Activated CD8-positive, alpha-beta memory T cell treated with anti-CD3 and anti-CD28 coated beads, Interleukin-2, amount 50 U/mL, for 48 hours (primary cell): ENCODE data around the gene PYROXD2.

Experiments used
- DNase-seq: peaks from one replicate; pipeline ENCODE4 v3.0.0-alpha.2; 2020

Gene PYROXD2

DNA sequence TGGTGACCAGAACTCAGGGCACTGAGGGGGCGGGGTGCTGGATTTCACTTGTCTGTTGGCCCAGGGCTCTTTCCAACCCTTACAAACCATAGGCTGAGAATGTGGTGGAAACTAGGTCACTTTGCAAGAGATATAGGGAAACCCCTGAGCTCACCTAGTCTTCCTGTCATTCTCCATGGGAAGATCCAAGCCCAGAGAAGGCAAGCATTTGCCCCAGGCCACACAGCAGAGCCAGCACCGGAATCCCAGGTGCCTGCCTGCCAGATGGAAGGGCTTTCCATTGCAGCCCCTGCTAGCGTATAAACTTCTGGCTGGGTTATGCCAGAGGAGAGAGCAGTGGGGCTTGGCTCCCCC is 427 bp downstream of the PYROXD2 start:
- no peak for DNase-seq

DNA sequence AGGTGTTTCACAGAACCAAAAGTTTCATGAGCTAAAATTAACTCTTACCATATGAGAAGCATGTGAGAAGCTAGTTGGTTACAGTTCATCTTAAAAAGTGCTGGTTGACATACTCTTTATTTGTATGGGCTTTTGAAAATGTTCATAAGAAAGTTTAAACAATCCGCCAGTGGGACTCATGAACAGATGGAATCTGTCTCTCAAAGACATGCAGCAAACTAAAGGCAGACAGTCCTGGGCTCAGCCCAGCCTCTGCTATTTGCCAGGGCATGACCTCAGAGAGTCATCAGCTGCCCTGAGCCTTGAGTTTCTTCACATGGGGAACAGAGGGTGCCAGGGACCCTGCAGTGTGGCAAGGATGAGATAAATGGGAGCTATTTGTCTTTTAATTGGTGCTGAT is 3.2 kb downstream of the PYROXD2 start:
- DNase-seq: no peak

DNA sequence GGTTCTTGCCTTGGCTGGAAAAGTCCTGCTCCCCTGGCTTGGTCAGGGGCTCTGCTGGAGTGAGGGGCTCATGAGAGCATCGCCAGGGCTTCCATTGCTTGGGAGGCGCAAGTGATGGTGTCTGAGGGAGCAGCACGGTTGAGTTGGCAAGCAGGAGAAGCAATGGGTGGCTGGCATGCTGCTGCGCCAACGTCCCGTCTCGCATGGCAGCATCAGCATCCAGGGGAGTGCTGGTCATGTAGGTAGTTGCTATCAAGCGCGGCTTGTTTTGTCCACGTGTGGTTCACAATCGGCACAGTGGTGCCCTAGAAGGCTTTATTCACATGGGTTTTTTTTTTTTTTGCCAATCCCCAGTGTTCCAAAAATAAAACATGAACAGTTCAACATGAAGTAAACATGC is 3.8 kb downstream of the PYROXD2 start:
- no peak for DNase-seq

DNA sequence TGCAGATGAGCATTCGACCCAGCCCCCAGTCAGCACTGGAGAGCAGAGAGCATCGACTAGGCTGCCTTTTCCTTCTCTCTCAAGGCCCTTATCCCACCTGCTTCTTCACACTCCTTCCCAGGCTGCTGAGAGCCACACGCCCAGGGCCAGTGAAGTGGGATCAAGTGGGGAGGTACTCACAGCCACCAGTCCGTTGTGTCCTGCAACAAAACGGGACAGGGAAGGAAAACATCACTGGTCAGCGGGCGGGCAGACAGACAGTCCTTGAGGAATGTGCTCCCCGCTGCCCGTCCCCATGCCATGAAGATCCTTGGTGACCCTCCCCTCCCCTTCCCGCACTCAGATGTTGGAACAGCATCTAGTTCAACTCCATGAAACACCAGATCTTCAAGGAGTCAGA is 4.2 kb downstream of the PYROXD2 start:
- no peak for DNase-seq

DNA sequence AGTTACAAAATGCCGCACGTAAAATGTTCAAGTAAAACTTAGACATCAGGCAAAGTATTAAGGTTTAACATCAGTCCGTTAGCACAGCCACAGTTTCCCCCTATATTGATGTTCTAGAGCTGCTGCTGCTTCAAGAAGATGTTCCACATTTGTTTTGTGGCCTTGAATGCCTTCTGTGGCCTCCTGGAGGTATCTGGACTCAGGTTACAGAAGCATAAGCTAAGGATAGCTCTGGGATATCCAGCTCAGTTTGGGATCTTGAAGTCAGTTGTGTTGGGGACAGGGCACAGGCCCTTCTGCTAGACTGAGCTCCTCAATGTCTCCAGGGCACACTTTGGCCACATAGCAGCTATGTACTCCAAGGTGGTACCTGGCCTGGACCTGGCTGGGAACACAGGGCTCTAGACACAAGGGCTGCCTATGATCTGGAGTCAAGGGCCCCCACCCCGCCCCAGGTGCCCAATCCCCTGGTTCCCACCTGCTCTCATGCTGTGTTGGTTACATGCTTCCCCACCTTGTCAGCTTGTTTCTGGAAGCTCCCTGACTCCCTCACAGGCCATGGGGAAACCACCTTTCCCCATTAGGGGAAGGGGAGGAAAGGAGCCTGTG is 4.7 kb downstream of the PYROXD2 start:
- DNase-seq: no peak

DNA sequence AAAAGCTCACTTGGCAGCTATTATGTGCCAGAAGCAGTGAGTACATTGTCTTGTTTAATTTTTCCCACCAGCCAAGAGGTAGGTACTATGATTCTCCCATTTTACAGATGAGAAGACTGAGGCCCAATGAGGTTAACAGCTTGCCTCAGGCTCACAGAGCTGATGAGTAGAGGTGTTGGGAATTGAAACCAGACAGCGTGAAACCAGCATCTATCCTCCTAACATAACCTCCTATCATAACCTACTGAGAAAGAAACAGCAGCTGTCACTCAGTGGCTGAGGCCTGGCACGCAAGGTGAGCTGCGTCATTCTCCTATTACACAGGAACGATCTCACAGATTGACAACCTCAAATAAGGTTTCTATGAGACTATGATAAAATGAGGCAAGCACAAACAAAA is 6.2 kb downstream of the PYROXD2 start:
- no peak for DNase-seq

DNA sequence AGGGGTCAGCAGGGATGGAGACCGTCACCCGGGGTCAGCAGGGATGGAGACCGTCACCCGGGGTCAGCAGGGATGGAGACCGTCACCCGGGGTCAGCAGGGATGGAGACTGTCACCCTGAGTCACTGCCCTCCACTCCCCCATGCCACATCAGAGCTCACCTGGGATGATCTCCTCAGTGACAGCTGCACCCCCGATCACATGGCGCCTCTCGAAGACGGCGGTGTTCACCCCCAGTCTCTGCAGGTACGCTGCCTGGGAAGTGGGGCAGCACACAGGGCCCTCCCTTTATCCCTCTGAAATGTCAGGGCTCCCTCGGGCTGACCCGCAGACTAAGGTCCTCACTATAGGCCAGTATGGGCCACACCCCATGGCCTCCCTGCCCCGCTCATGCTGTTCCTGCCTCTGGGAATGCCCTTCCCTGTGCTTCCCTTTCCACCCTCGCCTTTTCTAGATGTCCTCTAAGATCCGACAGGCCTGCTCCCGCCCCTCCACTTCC is 7.2 kb downstream of the PYROXD2 start:
- DNase-seq: no peak

DNA sequence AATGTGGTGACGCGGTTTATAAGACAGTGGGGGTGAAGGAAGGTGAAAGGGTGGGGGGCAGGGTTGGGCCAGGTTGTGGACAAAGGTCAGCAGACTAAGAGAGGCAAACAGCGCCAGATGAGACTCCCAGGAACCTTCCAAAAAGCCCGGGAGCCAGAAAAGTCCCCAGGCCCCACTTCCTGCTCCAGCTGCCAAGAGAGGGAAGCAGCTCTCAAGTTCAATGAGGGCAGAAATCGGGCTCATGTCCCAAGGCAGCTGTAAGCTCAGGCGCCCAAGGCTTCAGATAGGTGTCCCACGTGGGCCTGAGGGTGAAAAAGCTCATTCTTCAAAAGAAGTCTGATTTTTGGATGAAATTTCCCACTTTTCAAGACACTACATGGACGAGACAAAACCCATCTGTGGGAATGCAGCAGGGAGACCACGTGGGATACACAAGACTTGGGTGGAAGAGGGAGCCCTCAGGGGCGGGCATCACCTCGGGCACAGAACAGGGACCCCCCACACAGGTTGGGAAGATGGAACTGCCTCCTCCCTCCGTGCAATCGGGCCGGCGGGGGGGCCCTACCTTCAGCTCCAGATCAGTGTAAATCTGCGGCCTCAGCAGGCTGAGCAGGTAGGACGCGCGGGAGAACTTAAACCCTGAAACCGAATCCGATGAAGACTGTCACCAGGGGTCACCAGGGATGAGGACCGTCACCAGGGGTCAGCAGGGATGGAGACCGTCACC is 7.8 kb downstream of the PYROXD2 start:
- DNase-seq: no peak

DNA sequence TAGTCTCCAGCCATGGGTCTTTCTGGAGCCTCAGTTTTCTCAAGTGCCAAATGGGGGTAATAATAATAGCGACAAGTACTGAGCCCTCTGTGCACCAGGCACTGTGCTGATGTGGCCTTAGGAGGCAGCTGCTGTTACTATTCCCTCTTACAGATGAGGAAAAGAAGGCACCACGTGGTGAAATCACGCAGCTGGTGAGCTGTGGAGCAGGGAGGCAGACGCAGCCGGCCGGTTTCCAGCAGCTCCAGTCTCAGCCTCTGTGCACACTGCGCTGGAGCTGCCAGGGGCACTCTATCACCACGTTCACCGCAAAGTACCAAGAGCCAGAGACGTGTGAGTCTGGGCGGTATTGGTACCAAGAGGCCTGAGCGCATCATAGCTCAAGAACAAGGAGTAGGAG is 9.6 kb downstream of the PYROXD2 start:
- DNase-seq: no peak

DNA sequence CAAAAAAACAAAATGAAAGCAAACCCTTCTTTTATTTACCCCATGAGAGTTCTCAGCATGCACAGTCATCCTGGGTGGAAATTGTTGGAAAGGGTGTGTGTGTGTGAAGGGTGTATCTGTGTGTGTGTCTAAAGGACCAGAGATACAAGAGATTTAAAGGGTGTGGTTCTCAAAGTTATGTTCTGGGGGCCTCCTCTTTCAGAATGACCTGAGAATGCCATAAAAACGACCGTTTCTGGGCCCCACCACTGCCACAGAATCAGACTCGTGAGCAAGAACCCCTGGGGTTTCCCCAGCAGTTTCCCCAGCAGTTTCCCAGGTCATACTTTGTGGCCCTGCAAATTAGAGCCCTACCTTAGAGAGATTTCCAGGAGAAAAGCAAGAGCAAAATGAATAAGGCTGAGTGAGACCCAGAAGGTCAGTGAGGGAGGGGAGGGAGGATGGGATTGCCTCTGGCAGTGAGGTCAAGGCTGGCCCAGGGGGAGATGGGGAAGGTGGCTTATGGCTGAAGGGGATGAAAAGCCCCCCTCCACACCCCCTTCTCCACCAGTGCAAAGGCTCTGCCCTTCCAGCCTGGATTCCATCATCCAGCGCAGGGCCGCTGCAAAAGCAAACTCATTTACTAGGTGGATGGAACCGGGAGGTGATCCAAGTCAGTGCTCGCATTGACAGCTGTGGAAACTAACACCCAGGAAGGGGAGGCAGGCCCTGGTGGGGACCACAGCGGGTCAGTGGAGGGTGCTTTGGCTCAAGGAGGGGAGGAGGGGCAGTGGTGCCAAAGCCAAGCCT is 10.2 kb downstream of the PYROXD2 start:
- DNase-seq: no peak

DNA sequence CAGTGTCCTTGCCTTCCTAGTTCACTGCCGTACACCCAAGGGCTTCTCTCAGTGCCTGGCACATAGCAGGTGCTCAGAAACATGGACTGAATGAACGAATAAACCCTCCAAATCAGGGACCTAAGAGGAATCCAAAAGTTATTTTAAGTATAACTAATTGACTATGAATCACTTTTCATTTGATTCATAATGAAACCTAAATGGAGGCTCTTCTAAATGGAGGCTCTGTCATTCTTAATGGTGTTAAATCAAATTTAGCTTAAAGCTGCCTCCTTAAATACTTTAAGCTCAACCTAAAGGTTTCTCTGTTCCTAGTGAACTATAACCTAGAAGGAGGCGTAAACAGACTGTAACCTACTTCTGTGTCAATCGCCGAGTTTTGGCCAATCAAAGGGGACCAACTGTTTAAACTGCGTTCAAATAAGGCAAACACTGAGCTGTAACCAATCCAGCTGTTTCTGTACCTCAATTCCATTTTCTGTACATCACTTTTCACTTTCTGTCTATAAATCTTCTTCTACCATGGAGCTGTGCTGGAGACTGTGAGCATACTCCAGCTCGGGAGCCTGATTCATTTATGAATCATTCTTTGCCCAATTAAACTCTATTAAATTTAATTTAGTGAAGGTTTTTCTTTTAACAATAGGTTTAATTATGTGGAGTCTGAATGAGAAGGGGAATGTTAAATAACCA is 11.0 kb downstream of the PYROXD2 start:
- DNase-seq: no peak

DNA sequence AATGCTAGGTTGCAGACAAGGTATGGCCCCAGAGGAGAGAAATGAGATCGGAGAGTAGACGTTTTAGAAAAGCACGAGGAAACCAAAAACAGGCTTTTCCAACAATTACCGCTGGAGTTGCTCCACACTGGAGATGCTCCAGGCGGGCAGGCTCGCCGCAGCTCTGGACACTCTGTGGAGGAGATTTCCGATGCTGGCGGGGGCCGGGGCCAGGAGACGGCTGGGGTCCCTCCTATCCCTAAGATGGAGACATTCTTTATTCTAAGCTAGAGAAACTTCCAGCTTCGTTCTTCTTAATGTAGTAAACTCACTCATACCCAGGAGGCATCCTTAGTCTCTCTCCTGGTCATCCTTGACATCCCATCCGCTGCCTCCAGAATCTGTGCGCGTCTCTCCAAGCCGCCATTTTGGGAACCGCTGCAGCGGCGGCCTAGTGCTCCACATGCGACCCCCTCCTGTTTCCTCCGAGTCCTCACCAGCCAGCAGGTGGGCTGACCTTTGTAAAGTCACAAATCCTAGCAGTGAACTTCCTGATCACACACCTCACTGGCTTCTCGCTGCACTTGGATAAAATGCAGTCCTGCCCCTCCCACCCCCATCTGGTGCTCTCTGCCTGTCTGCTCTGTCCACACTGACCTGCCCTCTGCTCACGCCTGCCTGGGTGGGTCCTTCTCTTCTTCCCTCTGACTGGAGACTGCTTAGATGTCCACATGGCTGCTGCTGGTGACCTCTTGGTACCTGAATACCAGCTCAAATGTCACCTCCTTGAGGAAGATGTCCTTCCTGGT is 11.9 kb downstream of the PYROXD2 start:
- no peak for DNase-seq

DNA sequence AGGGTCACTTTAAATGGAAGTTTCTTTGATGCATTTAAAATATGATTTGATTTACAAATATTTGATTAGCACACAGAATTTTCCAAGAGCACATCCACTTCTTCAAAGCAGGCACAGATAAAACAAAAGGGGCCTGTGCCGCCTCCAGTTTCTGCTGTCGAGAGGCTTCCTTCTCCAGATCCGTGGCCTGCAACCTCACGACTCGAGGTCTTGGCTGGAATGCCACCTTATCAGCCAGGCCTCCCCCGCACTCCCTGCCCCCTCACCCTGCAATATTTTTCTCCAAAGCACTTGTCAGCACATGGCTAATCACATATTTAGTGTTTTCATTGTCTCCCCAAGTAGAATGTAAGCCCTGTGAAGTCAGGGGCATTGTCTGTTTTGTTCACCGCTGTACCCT is 12.5 kb downstream of the PYROXD2 start:
- no peak for DNase-seq

DNA sequence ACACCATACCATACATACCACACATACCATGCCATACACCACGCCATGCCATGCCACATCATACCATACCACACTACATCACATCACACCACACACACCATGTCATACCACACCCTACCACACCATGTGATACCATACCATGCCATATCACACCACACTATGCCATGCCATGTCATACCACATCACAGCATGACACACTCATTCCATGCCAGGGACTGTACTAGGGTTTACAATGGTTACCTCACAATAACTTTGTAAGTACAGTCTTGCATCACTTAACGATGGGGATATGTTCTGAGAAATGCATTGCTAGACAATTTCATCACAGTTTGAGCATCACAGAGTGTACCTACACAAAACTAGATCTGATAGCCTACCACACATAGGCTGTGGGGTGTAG is 14.5 kb downstream of the PYROXD2 start:
- no peak for DNase-seq

DNA sequence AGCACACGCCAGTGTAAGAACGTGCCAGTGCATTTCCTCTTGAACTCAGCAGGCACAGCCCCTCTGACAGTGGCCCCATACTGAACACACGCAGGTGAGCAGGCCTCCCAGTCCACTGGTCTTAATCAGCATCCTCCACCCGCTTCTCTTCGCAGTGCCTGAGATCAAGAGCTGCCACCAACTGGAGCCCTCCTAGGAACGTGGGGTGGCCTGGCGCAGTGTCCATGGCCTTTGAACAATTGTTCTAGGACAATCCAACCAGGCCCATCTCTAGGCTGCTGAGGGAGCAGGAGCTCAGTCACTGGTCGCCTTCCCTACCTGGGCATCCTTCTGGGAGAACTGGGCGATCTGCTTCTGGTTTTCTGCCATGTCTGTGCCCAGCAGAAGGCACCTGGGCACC is 15.2 kb downstream of the PYROXD2 start:
- DNase-seq: no peak

DNA sequence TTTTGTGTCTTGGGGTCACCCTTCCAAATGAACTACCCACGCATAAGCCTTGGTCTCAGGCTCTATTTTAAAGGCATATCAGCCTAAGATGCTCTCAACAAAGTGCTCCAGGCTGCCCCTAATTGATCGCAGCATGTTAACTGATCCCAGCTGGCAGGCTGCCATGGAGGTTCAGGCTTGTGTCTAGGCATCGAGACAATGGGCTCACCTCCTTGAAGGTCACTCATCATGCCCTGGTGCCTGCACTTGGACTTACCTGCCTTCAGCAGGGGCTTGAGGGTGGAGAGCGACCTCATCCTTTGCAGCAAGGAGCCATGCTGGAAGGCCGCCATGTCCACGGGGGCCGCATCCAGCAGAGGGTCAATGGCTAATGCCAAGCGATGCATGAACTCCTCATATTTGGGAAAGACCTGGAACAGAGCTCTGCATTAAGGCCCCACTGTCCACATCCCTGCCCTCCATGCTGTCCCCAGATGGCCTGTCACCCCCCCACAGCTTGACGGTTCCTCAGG is 17.8 kb downstream of the PYROXD2 start:
- DNase-seq: no peak

DNA sequence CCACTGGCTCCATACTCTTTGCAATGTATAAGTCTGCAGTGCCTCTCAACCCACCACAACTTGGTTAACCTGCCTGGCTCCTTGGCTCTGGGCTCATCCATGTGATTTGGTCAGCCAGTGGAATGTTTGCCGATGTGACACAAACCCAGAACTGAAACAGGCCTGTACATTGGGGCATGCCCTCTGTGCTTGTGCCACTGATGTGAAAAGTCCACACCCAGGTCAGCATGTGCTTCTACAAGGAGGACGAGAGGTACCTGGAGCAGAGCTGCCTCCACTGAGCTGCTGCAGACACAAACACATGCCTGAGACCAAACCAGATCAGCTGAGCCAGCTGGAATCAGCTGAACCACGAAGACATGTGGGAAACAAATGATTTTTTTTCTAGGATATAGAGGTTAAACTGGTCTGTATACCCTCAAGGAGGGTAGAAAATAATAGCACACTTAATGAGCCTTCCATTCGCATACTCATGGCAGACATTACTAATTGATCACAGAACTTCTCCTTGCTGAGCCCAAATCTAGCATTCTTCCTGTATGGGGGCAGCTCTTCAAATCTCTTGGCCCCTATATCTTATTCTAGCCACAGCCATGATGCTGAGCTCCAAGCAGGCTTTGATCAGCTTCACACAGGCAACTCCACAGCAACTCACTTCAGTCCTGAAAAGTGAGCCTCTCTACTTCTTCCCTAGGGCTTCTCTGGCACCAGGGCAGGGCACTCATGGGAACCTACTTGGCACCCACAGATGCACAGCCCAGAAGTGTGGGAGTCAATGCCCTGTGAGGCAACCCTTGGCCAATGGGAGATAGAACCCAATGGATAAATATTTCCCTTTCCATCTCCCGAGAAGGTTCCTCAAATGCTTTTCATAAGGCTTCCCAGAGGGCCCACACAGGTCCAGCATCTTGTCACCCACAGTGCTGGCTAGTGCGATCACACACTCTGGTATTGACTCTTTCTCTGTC is 18.6 kb downstream of the PYROXD2 start:
- DNase-seq: no peak

DNA sequence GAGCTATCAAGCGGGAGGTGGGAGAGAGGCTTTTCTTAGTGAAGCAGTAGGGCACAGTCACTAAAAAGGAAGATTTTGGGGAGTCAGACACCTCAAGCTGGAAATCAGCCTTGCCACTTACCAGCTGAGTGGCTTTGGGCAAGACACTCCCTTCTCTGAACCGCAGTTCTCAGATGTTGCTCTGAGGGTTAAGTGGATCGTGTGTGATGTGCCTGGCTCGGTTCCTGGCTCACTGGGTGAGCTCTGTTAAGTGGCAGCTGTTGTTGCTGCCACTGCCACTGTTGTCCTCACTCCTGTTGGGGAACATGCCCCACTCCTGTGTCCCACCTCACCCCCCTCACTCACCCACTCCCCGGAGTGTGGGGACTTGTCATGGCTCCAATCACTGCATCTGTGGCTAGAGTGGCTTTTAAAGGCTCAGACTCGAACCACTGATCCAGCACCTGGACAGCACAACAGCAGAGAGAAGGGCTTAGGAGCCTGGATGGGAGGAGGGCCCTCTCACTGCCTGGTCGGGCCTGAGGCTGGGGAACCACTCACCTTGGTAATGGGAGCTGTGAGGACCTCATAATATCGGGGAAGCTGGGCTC is 20.0 kb downstream of the PYROXD2 start:
- DNase-seq: no peak

DNA sequence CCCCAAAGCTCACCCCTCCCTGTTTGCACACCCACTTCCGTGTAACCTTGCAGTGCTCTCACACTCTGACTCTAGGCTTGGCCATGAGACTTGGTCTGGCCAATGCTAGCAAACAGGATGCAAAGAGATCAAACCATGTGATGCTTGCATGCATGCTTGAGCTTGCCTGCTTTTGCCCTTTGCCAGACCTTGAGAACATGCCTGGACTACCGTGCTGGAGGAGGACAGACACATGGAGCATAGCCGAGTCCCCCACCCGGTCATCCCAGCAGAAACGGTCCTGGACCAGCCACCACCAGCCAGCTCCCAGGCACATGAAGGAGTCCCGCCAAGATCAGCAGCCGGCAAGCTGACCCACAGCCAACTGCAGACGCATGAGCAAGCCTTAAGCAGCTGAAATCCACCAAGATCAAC is 23.4 kb downstream of the PYROXD2 start:
- no peak for DNase-seq

DNA sequence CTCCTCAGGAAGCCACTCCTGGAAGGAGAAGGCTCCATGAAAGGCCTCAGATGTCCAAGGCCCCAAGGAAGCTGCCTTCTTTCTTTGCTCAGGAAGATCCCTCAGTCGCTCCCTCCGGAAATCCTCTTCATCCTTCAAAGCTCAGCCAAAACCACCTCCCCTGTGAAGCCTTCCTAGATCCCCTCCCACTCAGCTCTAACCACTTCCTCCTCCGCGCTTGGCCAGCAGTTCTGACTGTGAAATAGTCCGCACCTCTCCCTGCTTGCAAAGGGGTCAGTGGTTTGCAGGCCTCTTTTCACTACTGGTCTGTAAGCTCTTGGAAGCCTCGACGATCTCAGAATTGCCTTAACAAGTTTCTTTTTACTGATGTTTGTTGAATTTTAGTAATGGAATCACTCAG is 23.9 kb downstream of the PYROXD2 start:
- DNase-seq: no peak

DNA sequence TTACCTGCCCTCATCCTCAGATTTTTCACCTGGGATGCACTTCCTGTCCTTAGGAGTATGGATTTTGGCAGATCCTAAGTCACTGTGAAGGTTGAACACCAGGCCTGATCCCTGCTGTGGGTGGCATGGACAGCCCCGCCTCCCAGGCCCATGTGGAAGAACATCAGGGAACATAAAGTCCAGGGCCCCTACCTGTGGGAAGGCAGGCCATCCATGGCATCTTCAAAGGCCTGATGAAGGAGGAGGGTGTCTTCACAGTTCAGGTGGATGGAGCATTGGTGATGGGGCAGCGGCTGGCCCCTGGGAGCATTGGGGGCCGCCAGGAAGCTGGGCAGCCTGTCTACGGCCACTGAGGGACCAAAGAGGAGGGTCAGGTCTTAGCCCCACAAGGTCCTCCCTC is 24.6 kb downstream of the PYROXD2 start:
- DNase-seq: no peak
